Adrenal gland (tissue), 5 donors: ENCODE measurements around the gene CCDC80.

Source experiments
- POLR2A ChIP-seq, 2 donors: fragments of 450-650 bp; IDR thresholded peaks; one replicate each; pipeline ENCODE4 v1.6.1; 2017; ENCODE audit warnings: antibody characterized with exemption in 2 of 2, mild to moderate bottlenecking in 2 of 2, moderate library complexity in 1 of 2
- TF ChIP-seq, protein P1 (sequence below), 6 experiments: fragments of 450-650 bp in 4 of 6; fragments of 200-600 bp in 2 of 6; sonication (generic) in 1 of 6; IDR thresholded peaks; 1 replicate in 5 of 6; 2 replicates in 1 of 6; pipeline versions ENCODE4 v1.5.1 to v1.8.0; 2016 to 2021; ENCODE audit warnings: antibody characterized with exemption in 6 of 6, mild to moderate bottlenecking in 2 of 6, moderate library complexity in 1 of 6
- donor health status: DM: no; HTN: no; CAD: no.

DNA sequence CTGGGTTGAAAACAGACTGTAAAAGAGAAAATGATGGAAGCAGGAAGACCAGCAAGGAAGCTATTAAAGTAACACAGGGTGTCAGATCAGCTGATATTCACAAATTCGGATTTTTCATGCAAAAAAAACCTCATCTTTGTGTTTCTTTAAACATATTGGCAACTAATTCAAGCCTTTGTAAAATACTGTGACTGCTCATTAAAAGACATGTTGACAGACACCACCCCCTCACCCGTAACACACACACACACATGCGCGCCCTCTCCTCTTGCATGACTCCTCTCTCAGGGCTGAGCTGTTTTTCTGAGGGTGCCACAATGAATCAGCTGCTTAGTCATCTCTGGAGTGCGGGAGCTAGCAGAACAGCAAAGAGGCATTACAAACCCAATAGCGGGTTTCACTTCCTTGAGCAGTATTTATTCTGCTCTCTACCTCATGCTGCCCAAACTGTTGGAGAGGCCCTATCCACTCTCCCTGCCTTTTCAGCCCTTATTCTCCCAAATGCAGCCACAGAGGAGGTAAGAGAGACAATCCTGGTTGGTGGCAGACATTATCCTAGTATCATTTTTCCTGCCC is 35.8 kb upstream of the CCDC80 start:
- TF ChIP-seq, protein P1, sequence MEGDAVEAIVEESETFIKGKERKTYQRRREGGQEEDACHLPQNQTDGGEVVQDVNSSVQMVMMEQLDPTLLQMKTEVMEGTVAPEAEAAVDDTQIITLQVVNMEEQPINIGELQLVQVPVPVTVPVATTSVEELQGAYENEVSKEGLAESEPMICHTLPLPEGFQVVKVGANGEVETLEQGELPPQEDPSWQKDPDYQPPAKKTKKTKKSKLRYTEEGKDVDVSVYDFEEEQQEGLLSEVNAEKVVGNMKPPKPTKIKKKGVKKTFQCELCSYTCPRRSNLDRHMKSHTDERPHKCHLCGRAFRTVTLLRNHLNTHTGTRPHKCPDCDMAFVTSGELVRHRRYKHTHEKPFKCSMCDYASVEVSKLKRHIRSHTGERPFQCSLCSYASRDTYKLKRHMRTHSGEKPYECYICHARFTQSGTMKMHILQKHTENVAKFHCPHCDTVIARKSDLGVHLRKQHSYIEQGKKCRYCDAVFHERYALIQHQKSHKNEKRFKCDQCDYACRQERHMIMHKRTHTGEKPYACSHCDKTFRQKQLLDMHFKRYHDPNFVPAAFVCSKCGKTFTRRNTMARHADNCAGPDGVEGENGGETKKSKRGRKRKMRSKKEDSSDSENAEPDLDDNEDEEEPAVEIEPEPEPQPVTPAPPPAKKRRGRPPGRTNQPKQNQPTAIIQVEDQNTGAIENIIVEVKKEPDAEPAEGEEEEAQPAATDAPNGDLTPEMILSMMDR (IDR thresholded peaks at IDR 0.05): no peak
- no peak for TF ChIP-seq POLR2A (IDR thresholded peaks at IDR 0.05)
